SK-N-SH (cell line): ENCODE results near the gene TRAF3IP1. TPM values are rescaled to one million over a fixed set of nuclear protein-coding genes. Genes with fewer than 3 reads are reported as not detected.
"Not testable (repeated sequence)": the region's sequence is repeated elsewhere in the genome, so short reads cannot be mapped to it uniquely, and the experiment has no call there.

Experiments used
- CTCF ChIA-PET: fragments of 300-600, 350-600 bp; formaldehyde crosslinking; extraction: SDS; loops from one replicate; lab custom pipeline; 2021; lab: Yijun Ruan, JAX
- POLR2A ChIA-PET: fragments of 350-600 bp; sonication (Branson Sonifier 250); formaldehyde crosslinking; extraction: SDS; loops from one replicate; lab custom pipeline; 2020; ENCODE audit warnings: antibody characterized with exemption, inconsistent platforms; lab: Yijun Ruan, JAX
- DNase-seq: peaks from one replicate; pipeline ENCODE4 v3.0.0; 2012
- H2AFZ ChIP-seq: fragments of 200-600 bp; sonication (generic); 2 replicates; pipeline ENCODE4 v1.8.1; 2016; ENCODE audit warnings: antibody characterized with exemption, mild to moderate bottlenecking, low read depth
- H3F3A ChIP-seq: fragments of 200-600 bp; sonication (generic); replicated peaks from 2 replicates; pipeline ENCODE3; 2016; ENCODE audit warnings: antibody characterized with exemption, mild to moderate bottlenecking; ENCODE audit not compliant: insufficient read depth
- H3K27ac ChIP-seq, 2 experiments: fragments of 200-500 bp in 1 of 2; fragments of 200-600 bp in 1 of 2; sonication (Bioruptor generic) in 1 of 2; sonication (generic), shearing (Covaris generic) in 1 of 2; 2 replicates each; pipeline versions ENCODE4 v1.5.1 to v1.6.1; 2014 to 2016; ENCODE audit warnings: low read depth in 2 of 2, inconsistent platforms in 1 of 2, low read length in 1 of 2, mild to moderate bottlenecking in 1 of 2, mixed read lengths in 1 of 2
- H3K27me3 ChIP-seq: fragments of 200-600 bp; sonication (generic), shearing (Covaris generic); 2 replicates; pipeline ENCODE4 v1.6.1; 2016; ENCODE audit warnings: mixed run types; ENCODE audit not compliant: insufficient read depth
- H3K36me3 ChIP-seq, 2 experiments: fragments of 200-500 bp in 1 of 2; fragments of 200-600 bp in 1 of 2; sonication (Bioruptor generic) in 1 of 2; sonication (generic) in 1 of 2; replicated peaks in 1 of 2; 2 replicates each; pipeline versions ENCODE3 to v1.5.1; 2014 to 2016; ENCODE audit warnings: low read length in 1 of 2, mild to moderate bottlenecking in 1 of 2; ENCODE audit not compliant: insufficient read depth in 2 of 2, control insufficient read depth in 1 of 2
- H3K4me1 ChIP-seq, 2 experiments: fragments of 200-500 bp in 1 of 2; fragments of 200-600 bp in 1 of 2; sonication (Bioruptor generic) in 1 of 2; sonication (generic), shearing (Covaris generic) in 1 of 2; 2 replicates each; pipeline versions ENCODE4 v1.5.1 to v1.6.1; 2014 to 2016; ENCODE audit warnings: low read depth in 1 of 2, low read length in 1 of 2, mixed run types in 1 of 2; ENCODE audit not compliant: insufficient read depth in 2 of 2, control insufficient read depth in 1 of 2
- H3K4me2 ChIP-seq: fragments of 200-600 bp; sonication (generic), shearing (Covaris generic); 2 replicates; pipeline ENCODE4 v1.6.1; 2017; ENCODE audit warnings: mixed run types
- H3K4me3 ChIP-seq, 2 experiments: fragments of 200-500 bp in 1 of 2; fragments of 200-600 bp in 1 of 2; sonication (Bioruptor generic) in 1 of 2; sonication (generic), shearing (Covaris generic) in 1 of 2; 2 replicates each; pipeline versions ENCODE4 v1.5.1 to v1.8.1; 2014 to 2016; ENCODE audit warnings: low read depth in 2 of 2, inconsistent platforms in 1 of 2, low read length in 1 of 2, mild to moderate bottlenecking in 1 of 2, mixed read lengths in 1 of 2, moderate library complexity in 1 of 2
- H3K79me2 ChIP-seq: fragments of 200-600 bp; sonication (generic); 2 replicates; pipeline ENCODE4 v1.8.1; 2017; ENCODE audit warnings: mild to moderate bottlenecking; ENCODE audit not compliant: insufficient read depth
- H3K9ac ChIP-seq: fragments of 200-600 bp; sonication (generic); 2 replicates; pipeline ENCODE4 v1.6.1; 2017; ENCODE audit warnings: mixed run types
- H3K9me2 ChIP-seq: fragments of 200-600 bp; sonication (generic); 2 replicates; pipeline ENCODE4 v1.6.1; 2017; ENCODE audit warnings: mixed run types
- H3K9me3 ChIP-seq: fragments of 200-600 bp; sonication (generic); 2 replicates; pipeline ENCODE4 v1.6.1; 2017; ENCODE audit warnings: mixed run types, mild to moderate bottlenecking, moderate library complexity
- H4K20me1 ChIP-seq: fragments of 200-600 bp; sonication (generic); 2 replicates; pipeline ENCODE4 v1.6.1; 2017; ENCODE audit warnings: mild to moderate bottlenecking, mixed run types; ENCODE audit not compliant: insufficient read depth
- EP300 ChIP-seq, 2 experiments: IDR thresholded peaks; 2 replicates each; pipeline versions ENCODE4 v1.4.0 to v1.6.1; 2012; ENCODE audit warnings: borderline replicate concordance in 1 of 2, low read depth in 1 of 2, low read length in 1 of 2
- EZH2phosphoT487 ChIP-seq: fragments of 200-600 bp; sonication (generic); IDR thresholded peaks from 2 replicates; pipeline ENCODE4 v1.6.1; 2017; ENCODE audit warnings: low read depth, mixed run types, mild to moderate bottlenecking, antibody characterized with exemption, moderate library complexity, borderline replicate concordance
- FOSL2 ChIP-seq: IDR thresholded peaks from 2 replicates; pipeline ENCODE4 v1.4.0; 2012; ENCODE audit warnings: low read depth, mild to moderate bottlenecking, moderate library complexity, borderline replicate concordance
- GABPA ChIP-seq: IDR thresholded peaks from 2 replicates; pipeline ENCODE4 v1.4.0; 2012; ENCODE audit warnings: low read depth, mild to moderate bottlenecking
- MXI1 ChIP-seq: IDR thresholded peaks from 2 replicates; pipeline ENCODE4 v1.6.1; 2012; ENCODE audit warnings: mild to moderate bottlenecking, low read depth, low read length, improper control_type of control experiment
- NRF1 ChIP-seq: IDR thresholded peaks from 2 replicates; pipeline ENCODE4 v1.6.1; 2012; ENCODE audit warnings: low read depth, mild to moderate bottlenecking, low read length
- RAD21 ChIP-seq: IDR thresholded peaks from 2 replicates; pipeline ENCODE4 v1.6.1; 2012; ENCODE audit warnings: mild to moderate bottlenecking, low read length
- RCOR1 ChIP-seq: fragments of 150-350 bp; IDR thresholded peaks from 2 replicates; pipeline ENCODE4 v1.6.1; 2017; ENCODE audit warnings: antibody characterized with exemption, low read length
- RFX5 ChIP-seq: IDR thresholded peaks from 2 replicates; pipeline ENCODE4 v1.6.1; 2012; ENCODE audit warnings: mild to moderate bottlenecking, improper control_type of control experiment, low read length
- SMC3 ChIP-seq: IDR thresholded peaks from 2 replicates; pipeline ENCODE4 v1.6.1; 2012; ENCODE audit warnings: low read depth, low read length, improper control_type of control experiment
- TCF12 ChIP-seq: IDR thresholded peaks from 2 replicates; pipeline ENCODE4 v1.4.0; 2012
- TEAD4 ChIP-seq: IDR thresholded peaks from 2 replicates; pipeline ENCODE4 v1.4.0; 2012; ENCODE audit warnings: mild to moderate bottlenecking, borderline replicate concordance; ENCODE audit not compliant: insufficient read depth
- YY1 ChIP-seq: IDR thresholded peaks from 2 replicates; pipeline ENCODE4 v1.4.0; 2012; ENCODE audit warnings: low read depth, mild to moderate bottlenecking
- WGBS: methylation state at CpG from one replicate; pipeline ENCODE4 v1.1.6; 2017; ENCODE audit warnings: low lambda C conversion rate; 5-methylcytosine and 5-hydroxymethylcytosine counted together
- polyA plus RNA-seq, 3 experiments: library from polyadenylated mRNA; depleted of rRNA; stranded (reverse); fragments of >200 nt; gene quantifications; 2 replicates each; pipeline ENCODE4 v1.2.3, GENCODE V29; 2012
- TF ChIP-seq, protein P1 (sequence below): IDR thresholded peaks from 2 replicates; pipeline ENCODE4; 2012
- TF ChIP-seq, protein P2 (sequence below): fragments of 150-350 bp; IDR thresholded peaks from 2 replicates; pipeline ENCODE4 v1.6.1; 2016; ENCODE audit warnings: mild to moderate bottlenecking, low read depth, low read length

Gene TRAF3IP1
- polyA plus RNA-seq, 1 of the 3 experiments (the other 2 are of a cell fraction): 15.0 TPM

DNA sequence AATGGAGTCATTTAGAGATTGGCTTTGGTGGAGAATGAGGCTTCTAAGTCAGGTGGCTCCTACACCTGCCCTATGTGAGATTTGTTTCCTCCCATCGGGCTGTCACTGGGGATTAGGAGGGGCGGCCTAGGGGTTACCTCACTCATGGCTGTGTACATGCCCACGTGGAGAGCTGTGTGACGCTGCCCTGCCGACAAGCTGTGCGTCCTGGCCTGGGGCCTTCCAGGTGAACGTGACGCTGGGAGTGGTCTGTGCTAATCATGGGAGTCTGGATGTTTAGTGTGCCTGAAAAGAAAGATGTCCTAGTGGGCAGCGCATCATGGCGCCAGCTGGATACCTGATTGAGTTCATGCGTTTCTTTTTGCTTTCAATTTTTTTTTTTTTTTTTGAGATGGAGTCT, 120.4 kb downstream of the TRAF3IP1 start:
- TF ChIP-seq RAD21 (no peak), YY1 (no peak), RFX5 (no peak), TCF12 (no peak), FOSL2 (no peak), EZH2phosphoT487 (no peak), TEAD4 (no peak), RCOR1 (no peak), SMC3 (no peak), EP300 (IDR thresholded peaks at IDR 0.05; ENCODE audit: borderline replicate concordance in 1 of 2, low read depth in 1 of 2, low read length in 1 of 2) (no peak)
- TF ChIP-seq, protein P1, sequence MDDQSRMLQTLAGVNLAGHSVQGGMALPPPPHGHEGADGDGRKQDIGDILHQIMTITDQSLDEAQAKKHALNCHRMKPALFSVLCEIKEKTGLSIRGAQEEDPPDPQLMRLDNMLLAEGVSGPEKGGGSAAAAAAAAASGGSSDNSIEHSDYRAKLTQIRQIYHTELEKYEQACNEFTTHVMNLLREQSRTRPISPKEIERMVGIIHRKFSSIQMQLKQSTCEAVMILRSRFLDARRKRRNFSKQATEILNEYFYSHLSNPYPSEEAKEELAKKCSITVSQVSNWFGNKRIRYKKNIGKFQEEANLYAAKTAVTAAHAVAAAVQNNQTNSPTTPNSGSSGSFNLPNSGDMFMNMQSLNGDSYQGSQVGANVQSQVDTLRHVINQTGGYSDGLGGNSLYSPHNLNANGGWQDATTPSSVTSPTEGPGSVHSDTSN: no peak
- TF ChIP-seq, protein P2, sequence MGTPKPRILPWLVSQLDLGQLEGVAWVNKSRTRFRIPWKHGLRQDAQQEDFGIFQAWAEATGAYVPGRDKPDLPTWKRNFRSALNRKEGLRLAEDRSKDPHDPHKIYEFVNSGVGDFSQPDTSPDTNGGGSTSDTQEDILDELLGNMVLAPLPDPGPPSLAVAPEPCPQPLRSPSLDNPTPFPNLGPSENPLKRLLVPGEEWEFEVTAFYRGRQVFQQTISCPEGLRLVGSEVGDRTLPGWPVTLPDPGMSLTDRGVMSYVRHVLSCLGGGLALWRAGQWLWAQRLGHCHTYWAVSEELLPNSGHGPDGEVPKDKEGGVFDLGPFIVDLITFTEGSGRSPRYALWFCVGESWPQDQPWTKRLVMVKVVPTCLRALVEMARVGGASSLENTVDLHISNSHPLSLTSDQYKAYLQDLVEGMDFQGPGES: no peak
- TF ChIP-seq, all 33 proteins: peak for 0
- peak overlapping the region in 1 of 2 experiments; percentile 84; a peak in 2 of 4 replicates for H3K27ac ChIP-seq
- no peaks in the 10 kb centered on the region for H3K9me3 ChIP-seq
- no peaks in the 10 kb centered on the region for H3F3A ChIP-seq
- H3K9ac ChIP-seq: no peak overlapping the region
- H3K27me3 ChIP-seq: no peaks in the 10 kb centered on the region
- peaks cover 10% of the 10 kb centered on the region in 2 experiments; a peak in 2 of 4 replicates for H3K4me1 ChIP-seq
- ChIA-PET POLR2A (no interaction called here), CTCF (interaction anchor here (1.3 to 1.5 kb wide), 2 partner anchors 10 to 84 kb away, joined by 3 read pairs; no protein-coding TSS in a partner anchor)
- H3K4me2 ChIP-seq: peak overlapping the region; percentile 27; the same call in 1 of the 2 replicates
- DNase-seq: no peak
- WGBS: 95% methylated on average over 6 of the region's 11 CpGs
- H3K9me2 ChIP-seq: no peaks in the 10 kb centered on the region
- peaks cover 33% of the 10 kb centered on the region for H4K20me1 ChIP-seq
- peaks cover 57 to 71% of the 10 kb centered on the region in 2 experiments for H3K36me3 ChIP-seq
- no peak overlapping the region for H3K4me3 ChIP-seq
- no peak overlapping the region for H2AFZ ChIP-seq
- H3K79me2 ChIP-seq: peaks cover 100% of the 10 kb centered on the region

DNA sequence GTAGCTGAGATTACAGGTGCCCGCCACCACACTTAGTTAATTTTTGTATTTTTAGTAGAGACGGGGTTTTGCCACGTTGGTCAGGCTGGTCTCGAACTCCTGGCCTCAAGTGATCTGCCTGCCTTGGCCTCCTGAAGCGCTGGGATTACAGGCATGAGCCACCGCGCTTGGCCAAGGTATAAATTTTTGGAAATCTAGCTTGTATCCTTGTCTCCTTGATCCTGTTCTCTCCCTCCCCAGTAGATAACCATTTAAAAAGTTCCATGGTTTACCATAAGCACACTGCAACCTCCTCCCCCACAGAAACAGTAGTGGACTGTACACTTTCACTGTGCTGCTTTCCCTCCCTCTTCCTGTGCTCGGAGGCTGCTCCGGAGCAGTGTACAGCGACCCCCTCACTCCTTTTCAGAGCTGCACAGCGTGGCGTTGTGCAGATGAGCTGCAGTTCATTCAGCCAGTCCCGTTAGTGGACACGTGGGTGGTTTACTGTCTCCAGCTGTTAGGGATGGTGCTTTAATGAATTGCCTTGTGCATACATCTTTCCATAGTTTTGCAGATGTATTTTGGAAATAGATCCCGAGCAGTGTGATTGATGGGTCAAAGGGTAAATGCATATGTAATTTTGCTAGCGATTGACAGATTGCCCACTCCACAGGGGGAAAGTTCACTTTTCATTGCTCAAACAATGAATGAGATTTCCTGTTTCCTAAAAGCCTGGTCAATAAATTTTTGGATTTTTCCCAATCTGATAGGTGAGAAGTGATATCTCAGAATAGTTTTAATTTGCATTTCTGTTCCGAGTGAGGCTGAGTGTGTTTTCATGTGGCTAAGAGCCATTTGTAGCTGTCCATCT, 121.2 kb downstream of the TRAF3IP1 start:
- WGBS: 83% methylated on average over 17 of the region's 17 CpGs
- Histone ChIP-seq H3K4me2 (peak overlapping the region; percentile 25; the same call in 1 of the 2 replicates), H3K27me3 (no peaks in the 10 kb centered on the region), H3K4me1 (peaks cover 7 to 10% of the 10 kb centered on the region in 2 experiments; a peak in 2 of 4 replicates), H3K9me3 (no peaks in the 10 kb centered on the region), H3F3A (no peaks in the 10 kb centered on the region), H3K36me3 (peaks cover 57 to 66% of the 10 kb centered on the region in 2 experiments), H4K20me1 (peaks cover 33% of the 10 kb centered on the region), H2AFZ (no peak overlapping the region), H3K4me3 (no peak overlapping the region), H3K9me2 (no peaks in the 10 kb centered on the region), H3K9ac (no peak overlapping the region), H3K27ac (peak overlapping the region in 1 of 2 experiments; percentile 84; a peak in 1 of 4 replicates), H3K79me2 (peaks cover 100% of the 10 kb centered on the region)
- TF ChIP-seq NRF1: no peak
- TF ChIP-seq MXI1: peak; percentile 77
- no peak for TF ChIP-seq GABPA
- TF ChIP-seq EZH2phosphoT487: no peak
- DNase-seq: peak; percentile 68
- POLR2A ChIA-PET: no interaction called here
- CTCF ChIA-PET: interaction anchor here (0.8 to 1.5 kb wide), 4 partner anchors 9 to 84 kb away, joined by 3 to 4 read pairs (median 3); no protein-coding TSS in a partner anchor

DNA sequence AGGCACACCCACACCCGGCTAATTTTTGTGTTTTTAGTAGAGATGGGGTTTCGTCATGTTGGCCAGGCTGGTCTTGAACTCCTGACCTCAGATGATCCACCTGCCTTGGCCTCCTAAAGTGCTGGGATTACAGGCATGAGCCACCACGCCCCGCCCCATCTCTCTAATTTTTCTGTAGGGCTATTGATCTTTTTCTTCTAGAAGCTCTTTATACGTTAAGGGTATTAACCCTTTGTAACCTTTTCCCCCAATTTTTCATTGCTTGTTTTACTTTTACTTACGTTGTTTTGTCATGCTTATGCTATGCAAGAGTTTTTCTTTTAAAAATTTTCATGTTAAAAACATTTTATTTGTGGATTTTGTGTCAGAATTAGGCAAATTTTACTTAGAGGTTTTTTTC, 121.9 kb downstream of the TRAF3IP1 start:
- H3K27ac ChIP-seq, H3K27me3 ChIP-seq, H3K9me2 ChIP-seq, H3K4me3 ChIP-seq, H3K4me2 ChIP-seq, H2AFZ ChIP-seq, POLR2A ChIA-PET, DNase-seq, H3F3A ChIP-seq, H3K9me3 ChIP-seq, H3K9ac ChIP-seq: not testable (repeated sequence)
- peaks cover 100% of the 10 kb centered on the region for H3K79me2 ChIP-seq
- peaks cover 60 to 66% of the 10 kb centered on the region in 2 experiments for H3K36me3 ChIP-seq
- H3K4me1 ChIP-seq: peaks cover 4 to 10% of the 10 kb centered on the region in 2 experiments; a peak in 2 of 4 replicates
- 89% methylated on average over 6 of the region's 6 CpGs for WGBS
- CTCF ChIA-PET: interaction anchor here (1.2 to 1.5 kb wide), 2 partner anchors 19 to 85 kb away, joined by 3 to 4 read pairs; no protein-coding TSS in a partner anchor
- peaks cover 35% of the 10 kb centered on the region for H4K20me1 ChIP-seq
